KMS-11 (cell line): ENCODE measurements around the gene RAPGEF5.

Experiments
- H2AFZ ChIP-seq: fragments of 200-600 bp; sonication (generic); 2 replicates; pipeline ENCODE4 v1.6.1; 2016; ENCODE audit warnings: antibody characterized with exemption, mixed run types, low read depth
- H3K27ac ChIP-seq: fragments of 200-600 bp; sonication (generic); 2 replicates; pipeline ENCODE4 v1.6.1; 2016; ENCODE audit warnings: mild to moderate bottlenecking, mixed run types
- H3K27me3 ChIP-seq: fragments of 200-600 bp; sonication (generic); 2 replicates; pipeline ENCODE4 v1.6.1; 2017; ENCODE audit warnings: mild to moderate bottlenecking, low read depth, mixed run types, moderate library complexity; ENCODE audit not compliant: insufficient read depth
- H3K36me3 ChIP-seq: fragments of 200-600 bp; sonication (generic); 2 replicates; pipeline ENCODE4 v1.6.1; 2017; ENCODE audit warnings: mild to moderate bottlenecking, mixed run types; ENCODE audit not compliant: insufficient read depth
- H3K4me1 ChIP-seq: fragments of 200-600 bp; sonication (generic); 2 replicates; pipeline ENCODE4 v1.6.1; 2016; ENCODE audit warnings: mild to moderate bottlenecking, low read depth, mixed run types; ENCODE audit not compliant: poor library complexity, severe bottlenecking
- H3K4me2 ChIP-seq: fragments of 200-600 bp; sonication (generic); 2 replicates; pipeline ENCODE4 v1.7.0; 2016; ENCODE audit warnings: mild to moderate bottlenecking, mixed run types
- H3K4me3 ChIP-seq: fragments of 200-600 bp; sonication (generic); IDR thresholded peaks from 2 replicates; pipeline ENCODE4 v1.6.1; 2017; ENCODE audit warnings: low read depth, low read length, mixed read lengths; ENCODE audit not compliant: insufficient read depth
- H3K79me2 ChIP-seq: fragments of 200-600 bp; sonication (generic); 2 replicates; pipeline ENCODE4 v1.6.1; 2016; ENCODE audit warnings: low read depth, mixed run types; ENCODE audit not compliant: insufficient read depth
- H3K9ac ChIP-seq: fragments of 200-600 bp; sonication (generic); 2 replicates; pipeline ENCODE4 v1.6.1; 2016; ENCODE audit warnings: mild to moderate bottlenecking, mixed run types
- H4K20me1 ChIP-seq: fragments of 200-600 bp; sonication (generic); 2 replicates; pipeline ENCODE4 v1.6.1; 2016; ENCODE audit warnings: mild to moderate bottlenecking, mixed run types; ENCODE audit not compliant: insufficient read depth
- CTCF ChIP-seq: fragments of 200-600 bp; sonication (generic); conservative IDR thresholded peaks from 2 replicates; pipeline ENCODE4 v1.6.1; 2017; ENCODE audit warnings: low read depth, mild to moderate bottlenecking, antibody characterized with exemption, low read length, moderate library complexity, mixed read lengths

Gene RAPGEF5

GRCh38 chr7:22275661-22276060 is 81.3 kb downstream of the RAPGEF5 start:
- H3K4me3 ChIP-seq, result no peak overlapping the region
- no peak overlapping the region for H3K9ac ChIP-seq
- TF ChIP-seq CTCF, result no peak
- no peak overlapping the region for H3K27ac ChIP-seq
- H3K27me3 ChIP-seq, result no peaks in the 10 kb centered on the region
- H4K20me1 ChIP-seq, result no peaks in the 10 kb centered on the region
- no peaks in the 10 kb centered on the region for H3K79me2 ChIP-seq
- H3K4me1 ChIP-seq, result peaks cover 12% of the 10 kb centered on the region
- no peak overlapping the region for H2AFZ ChIP-seq
- H3K4me2 ChIP-seq, result no peak overlapping the region
- no peaks in the 10 kb centered on the region for H3K36me3 ChIP-seq

- no peaks in the 10 kb centered on the region for H3K36me3 ChIP-seq
These were observed 85.6 kb downstream of the RAPGEF5 start for GRCh38 chr7:22271311-22271710.

GRCh38 chr7:22270371-22270770 is 86.6 kb downstream of the RAPGEF5 start:
- no peak overlapping the region for H3K9ac ChIP-seq
- no peaks in the 10 kb centered on the region for H3K27me3 ChIP-seq
- H3K4me3 ChIP-seq, result no peak overlapping the region
- no peaks in the 10 kb centered on the region for H4K20me1 ChIP-seq
- no peaks in the 10 kb centered on the region for H3K79me2 ChIP-seq
- no peak overlapping the region for H3K27ac ChIP-seq
- peaks cover 33% of the 10 kb centered on the region for H3K4me1 ChIP-seq
- no peaks in the 10 kb centered on the region for H3K36me3 ChIP-seq
- no peak overlapping the region for H2AFZ ChIP-seq
- no peak for TF ChIP-seq CTCF
- H3K4me2 ChIP-seq, result no peak overlapping the region

More at GRCh38 chr7:22271311-22271710, 85.6 kb downstream of the RAPGEF5 start:
- no peak overlapping the region for H2AFZ ChIP-seq
- no peaks in the 10 kb centered on the region for H4K20me1 ChIP-seq
- TF ChIP-seq CTCF, result no peak
- H3K79me2 ChIP-seq, result no peaks in the 10 kb centered on the region
- H3K9ac ChIP-seq, result no peak overlapping the region
- no peak overlapping the region for H3K4me3 ChIP-seq
- H3K27ac ChIP-seq, result no peak overlapping the region
- H3K4me2 ChIP-seq, result no peak overlapping the region
- no peaks in the 10 kb centered on the region for H3K27me3 ChIP-seq
- H3K4me1 ChIP-seq, result peaks cover 33% of the 10 kb centered on the region

DNA sequence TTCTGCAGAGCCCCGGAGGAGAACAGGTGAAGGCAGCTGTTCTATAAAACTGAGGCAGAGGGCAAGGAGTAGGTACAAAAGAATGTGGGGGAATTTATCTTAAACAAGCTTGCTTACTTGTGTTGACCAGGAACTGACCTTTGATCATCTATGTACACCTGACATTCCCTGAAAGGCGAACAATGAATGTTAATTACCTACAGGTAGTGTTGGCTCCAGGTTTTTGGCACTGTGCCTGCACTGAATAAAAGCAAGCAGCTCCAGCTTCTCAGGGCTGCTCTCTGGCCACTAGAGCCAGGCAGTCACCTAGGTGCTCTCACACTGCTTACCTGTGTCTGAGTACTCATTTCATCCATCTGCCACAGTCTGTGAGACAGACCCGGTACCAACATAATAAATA is 87.0 kb downstream of the RAPGEF5 start:
- no peak for TF ChIP-seq CTCF
- no peaks in the 10 kb centered on the region for H4K20me1 ChIP-seq
- no peaks in the 10 kb centered on the region for H3K27me3 ChIP-seq
- no peak overlapping the region for H2AFZ ChIP-seq
- H3K4me3 ChIP-seq, result no peak overlapping the region
- no peak overlapping the region for H3K27ac ChIP-seq
- peaks cover 33% of the 10 kb centered on the region for H3K4me1 ChIP-seq
- H3K9ac ChIP-seq, result no peak overlapping the region
- no peaks in the 10 kb centered on the region for H3K79me2 ChIP-seq
- no peaks in the 10 kb centered on the region for H3K36me3 ChIP-seq
- H3K4me2 ChIP-seq, result no peak overlapping the region
